ENCODE results near the gene GSTO2. TPM values are rescaled to one million over a fixed set of nuclear protein-coding genes. Genes with fewer than 3 reads are reported as not detected.
A peak's percentile ranks its signal among the peaks of the same experiment; 100 is the strongest.

Gene GSTO2
- total and polyA plus RNA-seq, 11 donors = 0.46 to 1.9 (median 0.88) TPM

DNA sequence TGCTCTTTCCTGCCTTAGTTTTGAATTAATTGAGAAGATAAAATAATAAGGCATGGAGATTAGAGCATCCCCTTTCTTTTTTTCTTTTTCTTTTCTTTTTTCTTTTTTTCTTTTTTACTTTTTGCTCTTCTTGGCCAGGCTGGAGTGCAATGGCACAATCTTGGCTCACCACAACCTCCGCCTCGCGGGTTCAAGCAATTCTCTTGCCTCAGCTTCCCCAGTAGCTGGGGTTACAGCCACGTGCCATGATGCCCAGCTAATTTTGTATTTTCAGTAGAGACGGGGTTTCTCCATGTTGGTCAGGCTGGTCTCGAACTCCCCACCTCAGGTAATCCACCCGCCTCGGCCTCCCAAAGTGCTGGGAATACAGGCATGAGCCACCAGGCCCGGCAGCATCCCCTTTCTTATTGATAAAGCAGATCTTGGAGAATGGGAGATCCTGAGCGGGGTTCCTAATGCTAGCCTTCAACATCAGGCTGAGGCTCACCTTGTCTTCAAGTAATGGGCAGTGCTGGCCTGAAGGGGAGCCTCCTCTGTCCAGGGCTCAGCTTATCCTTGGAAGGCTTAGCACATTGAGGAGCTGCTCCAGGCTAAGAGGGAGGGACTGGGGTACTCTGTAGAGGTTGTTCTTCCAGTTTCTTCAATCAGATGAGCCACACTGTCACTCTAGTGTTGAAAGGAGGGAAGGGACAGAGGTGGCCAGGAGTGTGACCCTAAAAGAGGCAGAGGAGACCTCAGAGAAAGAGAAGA is 27.9 kb downstream of the GSTO2 start:
- Histone ChIP-seq H3K27me3 (no peaks in the 10 kb centered on the region), H3K27ac (peak overlapping the region in 2 of 12 donors; percentile 93 to 94)
- TF ChIP-seq CTCF (IDR thresholded peaks at IDR 0.05) (no peak), POLR2A (IDR thresholded peaks at IDR 0.05) (no peak)

GRCh38 chr10:104297697-104298660 is 29.0 kb downstream of the GSTO2 start:
- no peaks in the 10 kb centered on the region for H3K36me3 ChIP-seq
- no peak overlapping the region for H3K4me3 ChIP-seq
- no peak for ATAC-seq
- TF ChIP-seq POLR2A (IDR thresholded peaks at IDR 0.05) = no peak
- peak in 8 of 12 donors; percentile 18 to 46 (median 40) for TF ChIP-seq CTCF (IDR thresholded peaks at IDR 0.05)
- peak overlapping the region in 10 of 12 donors; percentile 78 to 98 (median 92) for H3K27ac ChIP-seq
- intact Hi-C loops (cut with DNase I) = no loop called here
- WGBS, 4 donors = 56 to 63% (median 59%) methylated on average over 17 of the region's 17 CpGs
- H3K9me3 ChIP-seq = no peaks in the 10 kb centered on the region
- H3K27me3 ChIP-seq = no peaks in the 10 kb centered on the region
- no peak for DNase-seq
- peaks cover 0 to 54% (median 45%) of the 10 kb centered on the region in 12 donors for H3K4me1 ChIP-seq

More for the DNA sequence above, 27.9 kb downstream of the GSTO2 start:
- H3K9me3 ChIP-seq = no peaks in the 10 kb centered on the region
- 97 to 99% (median 98%) methylated on average over 10 of the region's 10 CpGs for WGBS, 4 donors
- no peaks in the 10 kb centered on the region for H3K36me3 ChIP-seq
- intact Hi-C loops (cut with DNase I) = no loop called here
- DNase-seq (no peak), ATAC-seq (no peak)
- no peak overlapping the region for H3K4me3 ChIP-seq
- H3K4me1 ChIP-seq = peaks cover 0 to 53% (median 41%) of the 10 kb centered on the region in 12 donors

GRCh38 chr10:104299031-104299904 is 30.3 kb downstream of the GSTO2 start:
- no peak for TF ChIP-seq POLR2A (IDR thresholded peaks at IDR 0.05)
- TF ChIP-seq CTCF (IDR thresholded peaks at IDR 0.05) = no peak
- Histone ChIP-seq H3K4me1 (peaks cover 0 to 67% (median 51%) of the 10 kb centered on the region in 12 donors), H3K27ac (peak overlapping the region; percentile 74 to 98 (median 90)), H3K36me3 (no peaks in the 10 kb centered on the region), H3K9me3 (no peaks in the 10 kb centered on the region), H3K4me3 (peak overlapping the region in 5 of 12 donors; percentile 2 to 30 (median 8)), H3K27me3 (no peaks in the 10 kb centered on the region)
- DNase-seq = peak in 2 of 5 donors; percentile 49 to 62
- intact Hi-C loops (cut with DNase I) = no loop called here
- 40 to 54% (median 43%) methylated on average over 13 of the region's 13 CpGs for WGBS, 4 donors
- peak; percentile 1 to 43 (median 6) for ATAC-seq
